22Rv1 (cell line): ENCODE measurements around the gene PECR.

Experiments used
- ZFX ChIP-seq: fragments of 450-650 bp; IDR thresholded peaks from 2 replicates; pipeline ENCODE4 v1.6.1; 2017; ENCODE audit warnings: antibody characterized with exemption, borderline replicate concordance
- TF ChIP-seq, protein P1 (sequence below): fragments of 450-650 bp; IDR thresholded peaks from 2 replicates; pipeline ENCODE4 v1.5.1; 2017; ENCODE audit warnings: mild to moderate bottlenecking

DNA sequence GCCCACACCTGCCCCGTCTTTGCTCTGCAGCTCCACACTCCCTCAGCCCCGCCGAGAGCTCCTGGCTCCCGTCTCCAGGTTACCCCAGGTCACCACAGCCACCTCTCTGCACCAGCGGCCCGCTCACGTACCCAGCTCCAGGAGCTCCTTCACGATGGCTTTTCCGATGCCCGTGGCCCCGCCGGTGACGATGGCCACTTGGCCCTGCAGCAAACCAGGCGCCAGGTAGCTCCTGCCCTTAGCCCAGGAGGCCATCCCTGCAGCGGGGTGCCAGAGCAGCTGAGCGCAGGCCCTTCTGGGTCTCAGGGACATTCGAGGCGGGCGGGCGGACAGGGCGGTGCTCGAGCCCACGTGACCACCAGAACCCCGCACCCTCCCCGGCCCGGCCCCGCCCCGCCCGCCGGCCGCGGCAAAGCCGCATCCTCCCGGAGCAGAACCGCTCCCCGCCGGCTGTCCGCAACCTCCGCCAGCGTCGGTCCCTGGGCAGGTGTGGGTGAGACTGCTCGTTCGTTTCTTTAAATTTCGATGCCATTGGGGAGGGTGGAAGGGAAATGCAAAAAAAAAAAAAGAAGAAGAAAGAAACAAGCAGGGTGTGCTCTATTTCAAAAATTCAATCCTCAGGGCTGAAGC lies at the start of gene PECR, which contains the start of gene TMEM169:
- TF ChIP-seq, protein P1, sequence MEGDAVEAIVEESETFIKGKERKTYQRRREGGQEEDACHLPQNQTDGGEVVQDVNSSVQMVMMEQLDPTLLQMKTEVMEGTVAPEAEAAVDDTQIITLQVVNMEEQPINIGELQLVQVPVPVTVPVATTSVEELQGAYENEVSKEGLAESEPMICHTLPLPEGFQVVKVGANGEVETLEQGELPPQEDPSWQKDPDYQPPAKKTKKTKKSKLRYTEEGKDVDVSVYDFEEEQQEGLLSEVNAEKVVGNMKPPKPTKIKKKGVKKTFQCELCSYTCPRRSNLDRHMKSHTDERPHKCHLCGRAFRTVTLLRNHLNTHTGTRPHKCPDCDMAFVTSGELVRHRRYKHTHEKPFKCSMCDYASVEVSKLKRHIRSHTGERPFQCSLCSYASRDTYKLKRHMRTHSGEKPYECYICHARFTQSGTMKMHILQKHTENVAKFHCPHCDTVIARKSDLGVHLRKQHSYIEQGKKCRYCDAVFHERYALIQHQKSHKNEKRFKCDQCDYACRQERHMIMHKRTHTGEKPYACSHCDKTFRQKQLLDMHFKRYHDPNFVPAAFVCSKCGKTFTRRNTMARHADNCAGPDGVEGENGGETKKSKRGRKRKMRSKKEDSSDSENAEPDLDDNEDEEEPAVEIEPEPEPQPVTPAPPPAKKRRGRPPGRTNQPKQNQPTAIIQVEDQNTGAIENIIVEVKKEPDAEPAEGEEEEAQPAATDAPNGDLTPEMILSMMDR = no peak
- TF ChIP-seq ZFX = no peak
